ENCODE data around the gene PPARG.
A peak's percentile ranks its signal among the peaks of the same experiment; 100 is the strongest.

The PPARG gene

GRCh38 chr3:12439161-12439940 is 150.5 kb downstream of the PPARG start:
- no peak for DNase-seq (ENCODE audit: extremely low read depth, low read depth)
- TF ChIP-seq CTCF (IDR thresholded peaks at IDR 0.05; ENCODE audit: low read depth, low read length): no peak

- DNase-seq (ENCODE audit: extremely low read depth, low read depth): peak; percentile 61
- TF ChIP-seq CTCF (IDR thresholded peaks at IDR 0.05; ENCODE audit: low read depth, low read length): no peak
These were observed 152.3 kb downstream of the PPARG start for GRCh38 chr3:12440927-12441714.

GRCh38 chr3:12442654-12443501 is 154.0 kb downstream of the PPARG start:
- no peak for DNase-seq (ENCODE audit: extremely low read depth, low read depth)
- no peak for TF ChIP-seq CTCF (IDR thresholded peaks at IDR 0.05; ENCODE audit: low read depth, low read length)

GRCh38 chr3:12443781-12444522 is 155.1 kb downstream of the PPARG start:
- DNase-seq (ENCODE audit: extremely low read depth, low read depth): no peak
- no peak for TF ChIP-seq CTCF (IDR thresholded peaks at IDR 0.05; ENCODE audit: low read depth, low read length)

- no peak for TF ChIP-seq CTCF (IDR thresholded peaks at IDR 0.05; ENCODE audit: low read depth, low read length)
- DNase-seq (ENCODE audit: extremely low read depth, low read depth): no peak
These were observed 156.0 kb downstream of the PPARG start for GRCh38 chr3:12444582-12445471.

All from AG09319 (cell line).